Dendritic cell treated with granulocyte-macrophage colony-stimulating factor and Interleukin-4, amounts not matched to agents 40 ng/mL and 50 ng/mL, for 4 days (primary cell): ENCODE results near the gene GJD4.

Experiments
- H3K27ac Mint-ChIP-seq: one replicate; pipeline ENCODE4 v1.8.0; 2022; ENCODE audit warnings: mild to moderate bottlenecking, mixed read lengths
- H3K27me3 Mint-ChIP-seq: one replicate; pipeline ENCODE4 v1.8.0; 2022; ENCODE audit warnings: mild to moderate bottlenecking, mixed read lengths
- H3K36me3 Mint-ChIP-seq: one replicate; pipeline ENCODE4 v1.8.0; 2022; ENCODE audit warnings: low read depth, mixed read lengths
- H3K4me1 Mint-ChIP-seq: one replicate; pipeline ENCODE4 v1.8.0; 2022; ENCODE audit warnings: low read depth, mixed read lengths
- H3K4me3 Mint-ChIP-seq: one replicate; pipeline ENCODE4 v1.8.0; 2022; ENCODE audit warnings: mild to moderate bottlenecking, moderate library complexity, mixed read lengths
- H3K9me3 Mint-ChIP-seq: one replicate; pipeline ENCODE4 v1.8.0; 2022; ENCODE audit warnings: mixed read lengths
- intact Hi-C: fragments of 100-400 bp; cut with micrococcal nuclease; formaldehyde crosslinking; loops from one replicate; pipeline ENCODE4 v1.15.0; 2022

Gene GJD4

DNA sequence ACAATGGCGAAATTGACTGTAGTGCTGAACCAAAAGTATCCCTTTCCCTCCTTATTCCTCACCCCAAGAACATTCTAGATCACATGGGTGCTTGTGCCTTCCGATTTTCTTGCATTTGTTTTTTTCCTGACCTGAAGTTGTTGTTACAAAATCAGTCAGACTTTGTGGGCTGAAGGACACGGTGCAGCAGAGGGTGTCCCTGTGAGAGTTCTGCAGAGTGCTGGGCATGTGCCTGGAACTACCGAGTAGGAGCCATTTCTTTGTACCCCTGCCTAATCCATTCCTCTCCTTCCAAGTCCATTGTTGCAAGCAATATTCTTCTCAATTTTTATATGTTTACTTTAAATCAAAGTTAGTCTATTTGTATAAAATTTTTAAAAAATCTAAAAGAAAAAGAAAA lies 35.3 kb upstream of the GJD4 start:
- Mint-ChIP-seq H3K4me1 (peaks cover 17% of the 10 kb centered on the region), H3K27me3 (no peaks in the 10 kb centered on the region), H3K9me3 (no peaks in the 10 kb centered on the region), H3K36me3 (peaks cover 91% of the 10 kb centered on the region), H3K27ac (no peak overlapping the region), H3K4me3 (no peak overlapping the region)
- intact Hi-C loops, result loop anchor here (10.0 kb wide), 1 partner anchor 325 kb away; no protein-coding TSS in a partner anchor

GRCh38 chr10:35570397-35570796 lies 34.7 kb upstream of the GJD4 start:
- peaks cover 12% of the 10 kb centered on the region for H3K4me1 Mint-ChIP-seq
- intact Hi-C loops, result no loop called here
- no peaks in the 10 kb centered on the region for H3K27me3 Mint-ChIP-seq
- H3K36me3 Mint-ChIP-seq, result peaks cover 93% of the 10 kb centered on the region
- H3K9me3 Mint-ChIP-seq, result no peaks in the 10 kb centered on the region
- no peak overlapping the region for H3K27ac Mint-ChIP-seq
- H3K4me3 Mint-ChIP-seq, result no peak overlapping the region

DNA sequence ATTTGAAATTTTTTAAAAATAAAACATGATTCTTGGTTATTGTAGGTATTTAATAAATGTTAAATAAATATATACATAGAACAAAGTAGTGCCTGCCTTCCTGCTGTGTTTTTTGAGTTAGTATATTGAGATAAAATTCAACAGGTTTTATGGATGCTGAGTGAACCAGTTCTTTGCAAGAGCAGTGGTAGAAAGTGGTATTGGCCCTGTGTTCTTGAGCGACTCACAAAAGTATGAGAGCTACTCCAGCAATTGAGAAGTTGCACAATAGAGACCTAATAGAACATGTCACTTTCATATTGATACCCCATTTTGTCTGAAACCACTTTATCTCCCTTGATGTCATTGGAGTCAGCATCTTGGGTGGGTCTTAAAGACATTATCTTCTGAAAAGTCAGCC lies 32.6 kb upstream of the GJD4 start:
- Mint-ChIP-seq H3K27me3 (no peaks in the 10 kb centered on the region), H3K9me3 (no peaks in the 10 kb centered on the region), H3K4me3 (no peak overlapping the region), H3K4me1 (peaks cover 5% of the 10 kb centered on the region), H3K36me3 (peaks cover 75% of the 10 kb centered on the region), H3K27ac (no peak overlapping the region)
- intact Hi-C loops, result no loop called here

- Mint-ChIP-seq H3K9me3 (no peaks in the 10 kb centered on the region), H3K4me1 (peaks cover 5% of the 10 kb centered on the region), H3K27ac (no peak overlapping the region), H3K4me3 (no peak overlapping the region), H3K27me3 (peaks cover 1% of the 10 kb centered on the region), H3K36me3 (peaks cover 63% of the 10 kb centered on the region)
- intact Hi-C loops, result no loop called here
These were observed 31.3 kb upstream of the GJD4 start for GRCh38 chr10:35573796-35574195.

DNA sequence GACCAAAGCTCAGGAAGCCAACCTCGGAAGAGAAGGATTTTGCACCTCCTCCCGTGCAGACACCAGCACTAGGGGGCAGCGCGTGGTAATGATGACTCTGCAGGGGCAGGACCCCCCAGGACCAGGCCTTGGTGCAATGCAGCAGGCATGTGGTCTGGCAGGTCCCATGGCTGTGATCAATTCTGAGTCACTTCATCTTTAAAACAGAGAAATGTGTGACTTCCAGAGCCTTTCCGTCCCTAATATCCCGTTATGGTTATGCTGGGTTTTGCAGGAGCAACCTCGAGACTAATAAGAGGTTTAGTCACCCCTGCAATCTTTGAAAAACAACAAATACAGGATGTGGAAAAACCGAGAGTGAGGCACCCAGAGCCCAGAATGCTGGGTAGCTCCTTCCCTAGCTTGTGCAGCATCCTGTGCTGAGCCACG lies 30.2 kb upstream of the GJD4 start:
- intact Hi-C loops, result no loop called here
- H3K4me3 Mint-ChIP-seq, result no peak overlapping the region
- no peaks in the 10 kb centered on the region for H3K4me1 Mint-ChIP-seq
- peaks cover 1% of the 10 kb centered on the region for H3K27me3 Mint-ChIP-seq
- H3K36me3 Mint-ChIP-seq, result peaks cover 52% of the 10 kb centered on the region
- H3K9me3 Mint-ChIP-seq, result no peaks in the 10 kb centered on the region
- no peak overlapping the region for H3K27ac Mint-ChIP-seq

- no peaks in the 10 kb centered on the region for H3K9me3 Mint-ChIP-seq
- peaks cover 47% of the 10 kb centered on the region for H3K36me3 Mint-ChIP-seq
- H3K4me1 Mint-ChIP-seq, result no peaks in the 10 kb centered on the region
- peaks cover 1% of the 10 kb centered on the region for H3K27me3 Mint-ChIP-seq
- H3K4me3 Mint-ChIP-seq, result no peak overlapping the region
- no peak overlapping the region for H3K27ac Mint-ChIP-seq
- intact Hi-C loops, result no loop called here
These were observed 29.5 kb upstream of the GJD4 start for GRCh38 chr10:35575640-35576039.

DNA sequence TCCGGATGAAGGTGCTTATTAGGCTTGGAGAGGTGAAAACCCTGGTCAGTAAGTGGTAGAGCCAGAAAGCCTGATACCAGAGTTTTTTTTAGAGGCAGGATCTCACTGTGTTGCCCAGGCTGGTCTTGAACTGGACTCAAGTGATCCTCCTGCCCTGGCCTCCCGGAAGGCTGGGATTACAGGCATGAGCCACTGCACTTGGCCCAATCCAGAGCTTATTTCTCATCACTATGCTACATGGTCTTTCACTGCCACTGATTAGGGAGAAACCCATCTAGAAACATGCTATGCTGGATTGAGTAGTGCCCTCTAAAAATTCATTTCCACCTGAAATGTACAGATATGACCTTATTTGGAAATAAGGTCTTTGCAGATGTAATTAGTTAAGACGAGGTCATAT lies 28.4 kb upstream of the GJD4 start:
- H3K27ac Mint-ChIP-seq, result no peak overlapping the region
- no peak overlapping the region for H3K4me3 Mint-ChIP-seq
- H3K4me1 Mint-ChIP-seq, result no peaks in the 10 kb centered on the region
- intact Hi-C loops, result no loop called here
- H3K9me3 Mint-ChIP-seq, result no peaks in the 10 kb centered on the region
- peaks cover 1% of the 10 kb centered on the region for H3K27me3 Mint-ChIP-seq
- H3K36me3 Mint-ChIP-seq, result peaks cover 40% of the 10 kb centered on the region

DNA sequence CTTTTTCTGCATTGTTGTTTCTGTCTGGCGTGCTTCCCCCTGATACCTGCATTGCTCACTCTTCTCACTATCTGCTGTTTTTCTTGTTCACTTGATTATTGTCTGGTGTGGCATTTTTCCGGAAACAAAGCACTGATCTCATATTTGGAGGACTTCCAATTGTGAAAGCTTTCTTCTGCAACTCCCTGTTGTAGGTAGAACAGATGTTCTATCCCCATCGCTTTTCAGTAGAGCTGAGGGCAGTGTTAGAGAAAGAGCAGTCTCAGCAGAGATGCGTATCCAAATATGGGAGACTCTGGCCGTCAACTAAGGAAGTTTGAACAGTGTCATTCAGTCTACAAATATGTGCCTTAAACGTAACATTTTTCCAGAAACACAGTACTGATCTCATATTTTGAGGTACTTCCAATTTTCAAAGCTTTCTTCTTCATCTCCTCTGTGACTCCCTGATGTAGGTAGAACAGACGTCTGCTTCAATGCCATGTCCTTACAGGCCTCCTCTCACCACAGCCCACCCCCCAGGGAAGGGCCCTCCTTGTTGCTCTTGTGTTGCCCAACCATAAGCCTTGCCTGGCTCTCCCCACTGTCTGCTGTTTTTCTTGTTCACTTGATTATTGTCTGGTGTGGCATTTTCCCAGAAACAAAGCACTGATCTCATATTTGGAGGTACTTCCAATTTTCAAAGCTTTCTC lies 27.1 kb upstream of the GJD4 start:
- Mint-ChIP-seq H3K4me1 (no peaks in the 10 kb centered on the region), H3K36me3 (peaks cover 27% of the 10 kb centered on the region), H3K4me3 (no peak overlapping the region), H3K9me3 (no peaks in the 10 kb centered on the region), H3K27me3 (peaks cover 1% of the 10 kb centered on the region), H3K27ac (no peak overlapping the region)
- intact Hi-C loops, result no loop called here

DNA sequence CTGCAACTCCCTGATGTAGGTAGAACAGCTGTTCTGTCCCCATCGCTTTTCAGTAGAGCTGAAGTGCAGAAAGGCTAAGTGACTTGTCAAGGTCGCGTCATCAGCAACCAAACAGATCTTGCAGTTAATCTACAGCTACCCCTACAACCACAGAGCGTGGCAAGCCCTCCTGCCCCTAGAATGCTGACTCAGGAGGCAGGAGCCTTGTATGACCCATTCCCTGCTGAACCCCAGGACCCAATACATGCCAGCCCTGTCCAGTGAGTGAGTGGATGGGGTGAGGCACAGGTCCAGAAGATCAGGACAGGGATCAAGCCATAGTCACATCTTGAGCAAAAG lies 26.6 kb upstream of the GJD4 start:
- H3K4me3 Mint-ChIP-seq, result no peak overlapping the region
- peaks cover 1% of the 10 kb centered on the region for H3K27me3 Mint-ChIP-seq
- H3K9me3 Mint-ChIP-seq, result no peaks in the 10 kb centered on the region
- no peaks in the 10 kb centered on the region for H3K4me1 Mint-ChIP-seq
- H3K27ac Mint-ChIP-seq, result no peak overlapping the region
- H3K36me3 Mint-ChIP-seq, result peaks cover 22% of the 10 kb centered on the region
- intact Hi-C loops, result no loop called here

DNA sequence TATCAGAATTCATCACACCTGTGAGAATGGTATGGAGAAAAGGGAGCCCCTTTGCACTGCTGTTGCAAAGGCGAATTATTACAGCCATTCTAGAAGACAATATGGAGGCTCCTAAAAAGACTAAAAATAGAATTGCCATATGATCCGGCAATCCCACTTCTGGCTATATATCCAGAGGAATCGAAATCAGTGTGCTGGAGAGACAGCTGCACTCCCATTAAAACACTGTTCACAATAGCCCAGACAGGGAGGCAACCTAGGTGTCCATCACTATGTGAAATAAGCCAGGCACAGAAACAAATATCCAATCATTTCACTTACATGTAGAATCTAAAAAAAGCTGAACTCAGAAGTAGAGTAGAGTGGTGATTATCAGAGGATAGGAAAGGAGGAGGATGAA lies 26.0 kb upstream of the GJD4 start:
- no peak overlapping the region for H3K27ac Mint-ChIP-seq
- H3K36me3 Mint-ChIP-seq, result peaks cover 17% of the 10 kb centered on the region
- H3K27me3 Mint-ChIP-seq, result peaks cover 1% of the 10 kb centered on the region
- no peaks in the 10 kb centered on the region for H3K9me3 Mint-ChIP-seq
- H3K4me1 Mint-ChIP-seq, result no peaks in the 10 kb centered on the region
- H3K4me3 Mint-ChIP-seq, result no peak overlapping the region
- intact Hi-C loops, result no loop called here

DNA sequence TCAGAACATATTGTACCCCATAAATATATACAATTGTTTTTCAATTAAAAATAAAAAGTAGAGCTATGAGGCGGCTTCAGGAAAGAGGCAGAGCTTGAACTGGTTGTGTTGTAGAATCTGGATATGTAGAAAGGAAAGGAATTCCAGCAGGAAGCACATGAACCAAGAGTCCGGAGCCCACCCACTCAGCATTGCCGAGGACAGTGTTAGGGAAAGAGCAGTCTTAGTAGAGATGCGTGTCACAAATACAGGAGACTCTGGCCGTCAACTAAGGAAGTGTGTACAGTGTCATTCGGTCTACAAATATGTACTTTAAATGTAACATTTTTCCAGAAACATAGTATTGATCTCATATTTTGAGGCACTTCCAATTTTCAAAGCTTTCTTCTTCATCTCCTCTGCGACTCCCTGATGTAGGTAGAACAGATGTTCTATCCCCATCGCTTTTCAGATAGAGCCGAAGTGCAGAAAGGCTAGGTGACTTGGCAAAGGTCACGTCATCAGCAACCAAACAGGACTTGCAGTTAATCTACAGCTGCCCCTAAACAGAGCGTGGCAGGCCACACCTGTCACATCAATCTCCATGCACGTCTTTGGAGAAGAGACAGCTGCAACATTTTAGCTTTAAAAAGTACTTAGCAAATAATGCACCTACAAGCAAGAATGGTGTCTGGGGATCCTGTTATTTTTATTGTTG lies 25.3 kb upstream of the GJD4 start:
- Mint-ChIP-seq H3K27ac (no peak overlapping the region), H3K4me3 (no peak overlapping the region), H3K4me1 (no peaks in the 10 kb centered on the region), H3K27me3 (peaks cover 1% of the 10 kb centered on the region), H3K9me3 (no peaks in the 10 kb centered on the region), H3K36me3 (peaks cover 9% of the 10 kb centered on the region)
- intact Hi-C loops, result no loop called here

DNA sequence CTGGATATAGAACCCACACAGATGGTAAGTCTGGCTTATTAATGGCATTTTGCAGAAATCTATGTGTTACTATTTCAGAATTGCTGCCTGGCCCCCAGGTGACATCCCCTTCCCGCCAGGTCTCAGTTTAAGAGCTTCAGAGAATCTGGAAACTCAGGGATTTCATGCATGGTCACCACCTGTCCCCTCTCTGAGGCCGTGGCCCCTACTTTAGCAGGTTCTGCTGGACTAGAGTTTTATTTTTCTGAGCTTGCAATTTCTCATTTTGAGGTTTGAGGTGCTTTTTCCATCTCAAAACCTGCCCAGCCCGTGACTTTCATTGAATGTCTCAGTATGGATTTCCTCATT lies 24.7 kb upstream of the GJD4 start:
- Mint-ChIP-seq H3K4me3 (no peak overlapping the region), H3K27ac (no peak overlapping the region), H3K4me1 (no peaks in the 10 kb centered on the region), H3K9me3 (no peaks in the 10 kb centered on the region), H3K36me3 (peaks cover 4% of the 10 kb centered on the region), H3K27me3 (peaks cover 5% of the 10 kb centered on the region)
- intact Hi-C loops, result no loop called here

- Mint-ChIP-seq H3K4me1 (no peaks in the 10 kb centered on the region), H3K27ac (no peak overlapping the region), H3K4me3 (no peak overlapping the region), H3K27me3 (peaks cover 5% of the 10 kb centered on the region), H3K9me3 (no peaks in the 10 kb centered on the region), H3K36me3 (no peaks in the 10 kb centered on the region)
- intact Hi-C loops, result no loop called here
These were observed 23.5 kb upstream of the GJD4 start for GRCh38 chr10:35581655-35582054.

DNA sequence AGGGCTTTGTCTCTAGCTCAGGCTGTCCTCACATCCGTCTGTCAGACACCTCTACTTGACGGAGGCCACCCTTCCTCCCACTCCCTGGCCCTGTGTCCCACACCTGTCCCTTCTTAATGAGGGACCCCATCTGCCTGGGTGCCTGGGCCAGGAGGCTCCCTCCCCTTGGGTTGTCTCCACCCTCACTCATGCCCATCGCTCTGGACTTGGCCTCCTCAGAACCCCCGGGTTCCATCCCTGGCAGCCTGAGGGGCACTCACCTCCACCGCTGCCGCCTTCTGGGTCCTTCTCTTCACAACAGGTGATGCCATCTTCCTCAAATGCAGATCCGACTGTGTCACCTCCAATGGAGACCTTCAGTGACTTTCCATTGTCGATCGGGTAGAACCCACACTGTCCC lies 20.2 kb upstream of the GJD4 start:
- Mint-ChIP-seq H3K27ac (no peak overlapping the region), H3K4me3 (no peak overlapping the region), H3K4me1 (no peaks in the 10 kb centered on the region), H3K36me3 (no peaks in the 10 kb centered on the region), H3K27me3 (peaks cover 6% of the 10 kb centered on the region), H3K9me3 (no peaks in the 10 kb centered on the region)
- intact Hi-C loops, result no loop called here

DNA sequence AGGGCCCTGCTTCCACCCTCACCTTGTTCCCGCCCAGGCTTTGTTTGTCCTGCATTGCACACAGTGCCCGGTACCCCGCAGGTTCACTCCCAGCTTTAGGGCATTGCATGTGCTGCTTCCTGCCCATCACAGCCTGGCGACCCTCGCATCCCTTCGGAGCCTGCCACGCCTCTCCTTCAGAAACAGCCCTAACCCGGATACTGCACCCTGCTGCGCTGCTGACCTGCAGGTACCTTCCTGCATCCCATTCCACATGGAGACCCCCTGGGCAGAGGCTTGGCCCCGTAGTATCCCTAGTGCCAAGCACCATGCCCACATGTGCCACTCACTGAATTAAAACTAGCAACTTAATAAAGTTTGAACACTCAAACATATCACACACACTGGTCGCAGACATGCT lies 19.8 kb upstream of the GJD4 start:
- intact Hi-C loops, result no loop called here
- H3K9me3 Mint-ChIP-seq, result no peaks in the 10 kb centered on the region
- peaks cover 6% of the 10 kb centered on the region for H3K27me3 Mint-ChIP-seq
- no peak overlapping the region for H3K4me3 Mint-ChIP-seq
- no peaks in the 10 kb centered on the region for H3K36me3 Mint-ChIP-seq
- H3K27ac Mint-ChIP-seq, result no peak overlapping the region
- no peaks in the 10 kb centered on the region for H3K4me1 Mint-ChIP-seq
